SH-SY5Y (cell line): ENCODE data around the gene TNS1.

Experiments used
- GATA2 ChIP-seq: IDR thresholded peaks from 2 replicates; pipeline ENCODE4 v1.6.1; 2011; ENCODE audit warnings: mild to moderate bottlenecking, low read depth, low read length
- GATA3 ChIP-seq: IDR thresholded peaks from 2 replicates; pipeline ENCODE4 v1.6.1; 2011; ENCODE audit warnings: low read depth, mild to moderate bottlenecking, low read length, moderate library complexity

GRCh38 chr2:217942731-217943335 lies 60.0 kb downstream of the TNS1 start:
- TF ChIP-seq GATA2 (no peak), GATA3 (no peak)
